ENCODE measurements around the gene CAPN8.

The CAPN8 gene

GRCh38 chr1:223683586-223684487 is 18.3 kb upstream of the CAPN8 start:
- DNase-seq, result peak; percentile 39 to 51 (median 49)
- peak; percentile 67 for ATAC-seq (replicated peaks)
- no peaks in the 10 kb centered on the region for H3K4me1 Mint-ChIP-seq (ENCODE audit: low read depth in 2 of 2)
- H3K9me3 Mint-ChIP-seq, result no peaks in the 10 kb centered on the region
- H3K27ac Mint-ChIP-seq, result no peak overlapping the region
- peaks cover 6 to 32% of the 10 kb centered on the region in 2 donors for H3K27me3 Mint-ChIP-seq
- no peak overlapping the region for H3K4me3 Mint-ChIP-seq
- H3K36me3 Mint-ChIP-seq (ENCODE audit: insufficient read depth), result no peaks in the 10 kb centered on the region

DNA sequence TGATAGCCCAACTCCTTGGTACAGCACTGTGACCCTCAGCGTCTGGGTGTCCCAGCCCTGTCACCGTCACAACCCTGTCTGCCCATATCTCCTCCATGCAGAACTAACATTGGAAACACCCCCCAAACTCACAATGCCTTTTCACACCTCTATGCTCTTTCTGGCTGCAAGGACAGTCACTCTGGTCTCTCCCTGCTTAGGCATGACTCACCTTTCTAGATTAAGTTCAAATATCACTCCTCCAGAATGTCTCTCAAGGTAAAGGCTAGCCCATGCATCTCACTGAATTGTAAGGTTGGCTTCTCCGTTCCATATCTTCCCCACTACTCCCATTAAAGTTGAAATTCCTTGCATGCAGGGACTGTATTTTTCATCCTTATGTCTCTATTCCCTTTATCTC is 17.0 kb upstream of the CAPN8 start:
- Mint-ChIP-seq H3K4me3 (no peak overlapping the region), H3K4me1 (ENCODE audit: low read depth in 2 of 2) (no peaks in the 10 kb centered on the region), H3K27ac (no peak overlapping the region), H3K9me3 (no peaks in the 10 kb centered on the region), H3K36me3 (ENCODE audit: insufficient read depth) (no peaks in the 10 kb centered on the region), H3K27me3 (peaks cover 0 to 20% of the 10 kb centered on the region in 2 donors)
- DNase-seq (no peak), ATAC-seq (replicated peaks) (no peak)

GRCh38 chr1:223680188-223680587 is 14.7 kb upstream of the CAPN8 start:
- Mint-ChIP-seq H3K27ac (no peak overlapping the region), H3K27me3 (peaks cover 0 to 19% of the 10 kb centered on the region in 2 donors), H3K4me3 (no peak overlapping the region), H3K4me1 (ENCODE audit: low read depth in 2 of 2) (no peaks in the 10 kb centered on the region), H3K9me3 (no peaks in the 10 kb centered on the region), H3K36me3 (ENCODE audit: insufficient read depth) (no peaks in the 10 kb centered on the region)
- DNase-seq, result no peak
- ATAC-seq (replicated peaks), result no peak

DNA sequence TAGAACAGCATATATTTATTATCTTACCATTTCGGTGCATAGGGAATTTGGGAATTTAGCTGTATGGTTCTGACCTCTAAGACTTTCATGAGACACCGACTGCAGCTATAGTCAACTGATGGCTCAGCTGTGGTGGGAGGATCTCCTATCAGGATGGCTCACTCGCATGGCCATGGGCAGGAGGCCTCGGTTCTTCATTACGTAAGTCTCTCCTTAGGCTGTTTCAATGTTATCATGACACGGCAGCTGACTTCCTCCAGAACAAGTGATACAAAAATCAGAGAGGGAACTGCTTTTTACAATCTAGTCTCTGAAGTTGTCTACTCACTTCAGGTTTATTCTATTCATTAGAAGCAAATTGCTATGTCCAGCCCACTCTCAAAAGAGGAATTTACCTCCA is 13.3 kb upstream of the CAPN8 start:
- Mint-ChIP-seq H3K27ac (no peak overlapping the region), H3K9me3 (no peaks in the 10 kb centered on the region), H3K36me3 (ENCODE audit: insufficient read depth) (no peaks in the 10 kb centered on the region), H3K4me3 (no peak overlapping the region), H3K4me1 (ENCODE audit: low read depth in 2 of 2) (no peaks in the 10 kb centered on the region), H3K27me3 (peaks cover 0 to 14% of the 10 kb centered on the region in 2 donors)
- DNase-seq, result no peak
- no peak for ATAC-seq (replicated peaks)

- Mint-ChIP-seq H3K9me3 (no peaks in the 10 kb centered on the region), H3K4me3 (no peak overlapping the region), H3K27ac (no peak overlapping the region), H3K36me3 (ENCODE audit: insufficient read depth) (no peaks in the 10 kb centered on the region), H3K27me3 (peaks cover 0 to 9% of the 10 kb centered on the region in 2 donors), H3K4me1 (ENCODE audit: low read depth in 2 of 2) (no peaks in the 10 kb centered on the region)
- ATAC-seq (replicated peaks) (no peak), DNase-seq (no peak)
Observed at GRCh38 chr1:223674119-223674890, 8.8 kb upstream of the CAPN8 start.

- Mint-ChIP-seq H3K27me3 (peaks cover 0 to 9% of the 10 kb centered on the region in 2 donors), H3K36me3 (ENCODE audit: insufficient read depth) (no peaks in the 10 kb centered on the region), H3K9me3 (no peaks in the 10 kb centered on the region), H3K4me1 (ENCODE audit: low read depth in 2 of 2) (no peaks in the 10 kb centered on the region), H3K4me3 (no peak overlapping the region), H3K27ac (no peak overlapping the region)
- no peak for DNase-seq
- no peak for ATAC-seq (replicated peaks)
Observed at GRCh38 chr1:223670458-223671159, 5.1 kb upstream of the CAPN8 start.

- H3K4me3 Mint-ChIP-seq, result no peak overlapping the region
- peaks cover 2% of the 10 kb centered on the region for H3K36me3 Mint-ChIP-seq (ENCODE audit: insufficient read depth)
- no peaks in the 10 kb centered on the region for H3K9me3 Mint-ChIP-seq
- no peaks in the 10 kb centered on the region for H3K4me1 Mint-ChIP-seq (ENCODE audit: low read depth in 2 of 2)
- ATAC-seq (replicated peaks), result no peak
- no peak for DNase-seq
- peaks cover 0 to 9% of the 10 kb centered on the region in 2 donors for H3K27me3 Mint-ChIP-seq
- no peak overlapping the region for H3K27ac Mint-ChIP-seq
Observed at GRCh38 chr1:223669003-223669795, 3.7 kb upstream of the CAPN8 start.

GRCh38 chr1:223667484-223668182 is 2.1 kb upstream of the CAPN8 start:
- no peaks in the 10 kb centered on the region for H3K9me3 Mint-ChIP-seq
- no peak for DNase-seq
- no peak overlapping the region for H3K4me3 Mint-ChIP-seq
- H3K27me3 Mint-ChIP-seq, result peaks cover 0 to 9% of the 10 kb centered on the region in 2 donors
- H3K27ac Mint-ChIP-seq, result no peak overlapping the region
- H3K4me1 Mint-ChIP-seq (ENCODE audit: low read depth in 2 of 2), result no peaks in the 10 kb centered on the region
- peaks cover 2% of the 10 kb centered on the region for H3K36me3 Mint-ChIP-seq (ENCODE audit: insufficient read depth)
- no peak for ATAC-seq (replicated peaks)

- DNase-seq (no peak), ATAC-seq (replicated peaks) (no peak)
- no peaks in the 10 kb centered on the region for H3K9me3 Mint-ChIP-seq
- peaks cover 0 to 2% of the 10 kb centered on the region in 2 donors for H3K4me1 Mint-ChIP-seq (ENCODE audit: low read depth in 2 of 2)
- no peak overlapping the region for H3K4me3 Mint-ChIP-seq
- no peak overlapping the region for H3K27ac Mint-ChIP-seq
- peaks cover 5 to 20% of the 10 kb centered on the region in 2 donors for H3K27me3 Mint-ChIP-seq
- peaks cover 2% of the 10 kb centered on the region for H3K36me3 Mint-ChIP-seq (ENCODE audit: insufficient read depth)
Observed at GRCh38 chr1:223664106-223664505, 1.4 kb downstream of the CAPN8 start.

- DNase-seq (no peak), ATAC-seq (replicated peaks) (no peak)
- Mint-ChIP-seq H3K27ac (no peak overlapping the region), H3K27me3 (peaks cover 10 to 22% of the 10 kb centered on the region in 2 donors), H3K4me3 (no peak overlapping the region), H3K36me3 (ENCODE audit: insufficient read depth) (peaks cover 2% of the 10 kb centered on the region), H3K4me1 (ENCODE audit: low read depth in 2 of 2) (peaks cover 0 to 2% of the 10 kb centered on the region in 2 donors), H3K9me3 (no peaks in the 10 kb centered on the region)
Observed at GRCh38 chr1:223662943-223663342, 2.6 kb downstream of the CAPN8 start.

- Mint-ChIP-seq H3K27ac (no peak overlapping the region), H3K9me3 (no peaks in the 10 kb centered on the region), H3K4me1 (ENCODE audit: low read depth in 2 of 2) (peaks cover 0 to 2% of the 10 kb centered on the region in 2 donors), H3K27me3 (peaks cover 29 to 34% of the 10 kb centered on the region in 2 donors), H3K36me3 (ENCODE audit: insufficient read depth) (peaks cover 2% of the 10 kb centered on the region), H3K4me3 (no peak overlapping the region)
- no peak for ATAC-seq (replicated peaks)
- no peak for DNase-seq
Observed at GRCh38 chr1:223659711-223660110, 5.8 kb downstream of the CAPN8 start.

DNA sequence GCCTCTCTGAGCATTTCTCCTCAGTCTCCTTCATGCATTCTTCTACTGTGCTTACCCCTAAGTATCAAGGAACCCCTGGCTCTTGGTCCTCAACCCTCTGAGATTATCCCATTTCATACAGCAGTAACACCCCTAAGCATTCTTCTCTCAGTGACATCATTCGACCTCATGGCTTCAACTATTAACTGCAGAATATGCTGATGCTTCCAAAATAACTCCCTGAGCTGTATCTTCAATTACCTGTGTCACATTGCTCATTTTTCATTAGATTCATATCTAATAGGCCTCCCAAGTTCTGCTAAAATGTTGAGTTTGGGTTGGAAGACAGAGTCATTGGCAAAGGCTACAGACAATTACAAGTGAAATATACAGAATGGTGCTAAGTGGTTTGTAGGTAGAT is 7.5 kb downstream of the CAPN8 start:
- no peak for ATAC-seq (replicated peaks)

More for the DNA sequence above, 7.5 kb downstream of the CAPN8 start:
- Mint-ChIP-seq H3K36me3 (ENCODE audit: insufficient read depth) (no peaks in the 10 kb centered on the region), H3K27ac (no peak overlapping the region), H3K4me1 (ENCODE audit: low read depth in 2 of 2) (peaks cover 0 to 2% of the 10 kb centered on the region in 2 donors), H3K4me3 (no peak overlapping the region), H3K27me3 (peaks cover 39 to 44% of the 10 kb centered on the region in 2 donors), H3K9me3 (no peaks in the 10 kb centered on the region)
- DNase-seq, result no peak

Data from effector memory CD8-positive, alpha-beta T cell (primary cell).